Uterus (tissue), 2 donors: ENCODE data around the gene SCGB1C1.
"Not testable (repeated sequence)": the region's sequence is repeated elsewhere in the genome, so short reads cannot be mapped to it uniquely, and the experiment has no call there.

Experiments
- CTCF ChIP-seq, 4 experiments: fragments of 200-600 bp in 2 of 4; fragments of 450-650 bp in 2 of 4; sonication (generic) in 2 of 4; IDR thresholded peaks; one replicate each; pipeline ENCODE4 v1.5.1; 2016 to 2019; ENCODE audit warnings: antibody characterized with exemption in 4 of 4, mild to moderate bottlenecking in 2 of 4, moderate library complexity in 1 of 4
- POLR2A ChIP-seq, 2 donors: fragments of 450-650 bp; IDR thresholded peaks; one replicate each; pipeline ENCODE4 v1.6.1; 2016; ENCODE audit warnings: antibody characterized with exemption in 2 of 2, mild to moderate bottlenecking in 1 of 2, moderate library complexity in 1 of 2

- not testable (repeated sequence) for TF ChIP-seq CTCF, POLR2A (IDR thresholded peaks at IDR 0.05)
Measured at GRCh38 chr11:220641-221215, 27.9 kb downstream of the SCGB1C1 start.
